Testis (tissue), 3 donors: ENCODE results near the gene AKAP6. TPM values are rescaled to one million over a fixed set of nuclear protein-coding genes. Genes with fewer than 3 reads are reported as not detected.

ENCODE experiments used
- DNase-seq: peaks from one replicate; pipeline ENCODE4 v3.0.0-alpha.2; 2019
- H3K27ac ChIP-seq, 2 donors: fragments of 200-600 bp; sonication (generic); one replicate each; pipeline ENCODE4 v1.5.1; 2019
- H3K27me3 ChIP-seq: fragments of 200-600 bp; sonication (generic); one replicate; pipeline ENCODE4 v1.5.1; 2019
- H3K36me3 ChIP-seq: fragments of 200-600 bp; sonication (generic); one replicate; pipeline ENCODE4 v1.5.1; 2017; ENCODE audit warnings: low read depth; ENCODE audit errors: missing control alignments
- H3K4me1 ChIP-seq: fragments of 200-600 bp; sonication (generic); one replicate; pipeline ENCODE4 v1.5.1; 2019
- H3K4me3 ChIP-seq, 2 donors: fragments of 200-600 bp; sonication (generic); one replicate each; pipeline ENCODE4 v1.5.1; 2017 to 2019
- H3K9me3 ChIP-seq: fragments of 200-600 bp; sonication (generic); one replicate; pipeline ENCODE4 v1.5.1; 2017
- CTCF ChIP-seq, 3 experiments: fragments of 450-650 bp in 2 of 3; fragments of 200-600 bp in 1 of 3; sonication (generic) in 1 of 3; IDR thresholded peaks; one replicate each; pipeline ENCODE4 v1.5.1; 2016 to 2019; ENCODE audit warnings: antibody characterized with exemption in 3 of 3, mild to moderate bottlenecking in 2 of 3, moderate library complexity in 1 of 3
- POLR2A ChIP-seq: fragments of 450-650 bp; IDR thresholded peaks from one replicate; pipeline ENCODE4 v1.6.1; 2017; ENCODE audit warnings: antibody characterized with exemption, mild to moderate bottlenecking, moderate library complexity
- WGBS, 2 donors: methylation state at CpG; one replicate each; pipeline ENCODE4 v1.1.5; 2018; 5-methylcytosine and 5-hydroxymethylcytosine counted together
- intact Hi-C: fragments of 100-400 bp; cut with DNase I; formaldehyde crosslinking; loops from one replicate; pipeline ENCODE4 v1.15.1; 2023; ENCODE audit warnings: low total_unique reads
- polyA plus RNA-seq: library from polyadenylated mRNA; stranded (reverse); fragments of 350-450 nt; fragmentation: Illumina TruSeq; extraction: RNeasy Lipid Tissue Mini Kit (QIAGEN cat#74804); gene quantifications from one replicate; pipeline ENCODE4 v1.2.3, GENCODE V29; 2014; ENCODE audit warnings: low read depth, low replicate concordance; ENCODE audit not compliant: insufficient read depth
- total RNA-seq, 2 donors: library from RNA; depleted of rRNA; stranded (reverse); fragments of >200 nt; gene quantifications; one replicate each; pipeline ENCODE4 v1.2.3, GENCODE V29; 2016

The AKAP6 gene
- total and polyA plus RNA-seq, 3 donors from 2014 or later, result 26.6 to 30.9 (median 30.9) TPM

DNA sequence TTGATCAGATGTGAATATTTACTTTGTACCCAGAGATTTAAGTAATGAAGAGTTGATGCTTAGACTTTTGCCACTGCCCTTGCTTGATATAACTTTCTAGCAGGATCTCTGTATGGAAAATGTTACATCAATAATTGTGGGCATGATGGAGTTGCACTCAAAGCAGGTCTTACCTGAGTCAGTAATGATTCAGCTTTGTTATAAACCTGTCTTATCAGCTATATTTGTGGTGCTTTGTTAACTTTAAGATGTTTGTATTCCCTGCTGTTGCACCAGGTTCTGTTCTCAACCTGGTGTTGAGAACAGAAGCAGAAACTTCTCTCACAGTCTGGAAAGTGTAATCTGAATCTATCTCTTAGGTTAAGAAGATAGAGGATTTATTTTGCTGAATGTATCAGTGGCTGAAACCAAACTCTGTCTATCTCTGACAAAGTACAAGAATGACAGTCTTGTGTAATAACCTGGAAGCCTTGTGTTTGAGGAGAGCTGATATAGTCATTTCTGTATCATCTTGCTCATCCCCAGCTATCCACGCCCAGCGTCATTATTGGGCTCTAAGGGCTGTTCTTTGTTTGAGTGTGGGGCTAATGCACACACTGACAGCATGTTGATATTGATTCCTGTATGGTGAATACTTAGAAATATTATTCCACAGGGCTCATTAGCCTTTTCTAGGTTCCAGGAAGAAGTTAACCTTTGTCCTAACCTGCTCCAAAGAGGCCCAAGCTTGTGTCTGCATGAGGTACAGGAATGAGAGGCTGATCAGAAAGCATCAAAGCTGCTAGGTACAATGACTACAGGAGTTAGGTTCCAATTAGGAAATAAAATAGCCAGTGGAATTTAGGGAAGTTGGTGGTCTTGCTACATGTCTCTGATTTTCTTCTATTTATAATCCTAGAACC, 3.6 kb downstream of the AKAP6 start:
- intact Hi-C loops, result no loop called here
- H3K27me3 ChIP-seq, result no peaks in the 10 kb centered on the region
- no peaks in the 10 kb centered on the region for H3K9me3 ChIP-seq
- 69 to 88% methylated on average over 2 of the region's 2 CpGs for WGBS, 2 donors
- H3K4me1 ChIP-seq, result no peaks in the 10 kb centered on the region
- H3K27ac ChIP-seq, result peak overlapping the region in 1 of 2 donors; percentile 87
- TF ChIP-seq POLR2A (no peak), CTCF (IDR thresholded peaks at IDR 0.05) (no peak)
- no peak for DNase-seq
- H3K4me3 ChIP-seq, result no peak overlapping the region
- no peaks in the 10 kb centered on the region for H3K36me3 ChIP-seq

GRCh38 chr14:32336702-32337101, 7.6 kb downstream of the AKAP6 start:
- WGBS, 2 donors, result 74 to 90% methylated on average over 2 of the region's 2 CpGs
- DNase-seq, result no peak
- TF ChIP-seq CTCF (IDR thresholded peaks at IDR 0.05) (no peak), POLR2A (no peak)
- Histone ChIP-seq H3K27ac (no peak overlapping the region), H3K4me1 (no peaks in the 10 kb centered on the region), H3K9me3 (no peaks in the 10 kb centered on the region), H3K4me3 (no peak overlapping the region), H3K36me3 (no peaks in the 10 kb centered on the region), H3K27me3 (no peaks in the 10 kb centered on the region)
- intact Hi-C loops, result no loop called here

GRCh38 chr14:32337759-32338158, 8.7 kb downstream of the AKAP6 start:
- intact Hi-C loops, result no loop called here
- no peaks in the 10 kb centered on the region for H3K4me1 ChIP-seq
- DNase-seq, result no peak
- H3K9me3 ChIP-seq, result no peaks in the 10 kb centered on the region
- no peaks in the 10 kb centered on the region for H3K36me3 ChIP-seq
- no peak overlapping the region for H3K4me3 ChIP-seq
- 86 to 95% methylated on average over 1 of the region's 1 CpG for WGBS, 2 donors
- H3K27ac ChIP-seq, result no peak overlapping the region
- H3K27me3 ChIP-seq, result no peaks in the 10 kb centered on the region
- TF ChIP-seq CTCF (IDR thresholded peaks at IDR 0.05) (no peak), POLR2A (no peak)

DNA sequence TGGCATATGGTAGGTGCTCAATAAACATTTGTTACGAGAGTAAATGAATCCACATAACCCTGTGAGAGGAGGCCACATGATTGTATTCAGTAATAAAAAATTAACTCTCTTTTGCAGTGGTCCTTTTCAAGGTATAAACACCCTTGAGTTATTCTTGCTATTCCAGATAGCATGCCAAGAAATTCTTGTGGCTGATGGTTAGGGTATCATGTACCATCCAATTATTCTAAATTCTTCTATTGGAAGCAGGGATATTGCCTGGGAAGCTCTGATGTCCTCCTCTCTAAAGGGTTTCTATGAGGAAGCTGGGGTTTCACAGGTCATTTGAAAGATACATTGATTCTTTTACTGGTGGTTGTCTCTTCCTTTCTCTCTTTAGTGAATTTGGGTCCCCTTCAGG, 10.1 kb downstream of the AKAP6 start:
- TF ChIP-seq POLR2A (no peak), CTCF (IDR thresholded peaks at IDR 0.05) (no peak)
- Histone ChIP-seq H3K27me3 (no peaks in the 10 kb centered on the region), H3K36me3 (no peaks in the 10 kb centered on the region), H3K4me1 (no peaks in the 10 kb centered on the region), H3K27ac (no peak overlapping the region), H3K9me3 (no peaks in the 10 kb centered on the region), H3K4me3 (no peak overlapping the region)
- no peak for DNase-seq
- intact Hi-C loops, result no loop called here
- WGBS, 2 donors, result 93 to 95% methylated on average over 1 of the region's 1 CpG
